Liver (tissue), 9 donors: Measurements from ENCODE around the gene CD200R1L. TPM values are rescaled to one million over a fixed set of nuclear protein-coding genes. Genes with fewer than 3 reads are reported as not detected.

Experiments
- DNase-seq: peaks from one replicate; pipeline ENCODE4 v3.0.0-alpha.2; 2017; ENCODE audit warnings: low spot score
- H3K27ac ChIP-seq, 2 donors: one replicate each; pipeline ENCODE4 v1.7.0; 2013; ENCODE audit warnings: inconsistent platforms in 2 of 2, low read length in 2 of 2, control low read depth in 1 of 2, low read depth in 1 of 2, mild to moderate bottlenecking in 1 of 2
- H3K27me3 ChIP-seq, 4 donors: one replicate each; pipeline versions ENCODE4 v1.6.1 to v1.7.0; 2013; ENCODE audit warnings: low read length in 3 of 4, inconsistent platforms in 1 of 4, mild to moderate bottlenecking in 1 of 4, moderate library complexity in 1 of 4; ENCODE audit not compliant: control insufficient read depth in 4 of 4, insufficient read depth in 4 of 4
- H3K36me3 ChIP-seq, 4 donors: one replicate each; pipeline versions ENCODE4 v1.6.1 to v1.7.0; 2013; ENCODE audit warnings: low read length in 3 of 4, mild to moderate bottlenecking in 3 of 4, low read depth in 1 of 4, moderate library complexity in 1 of 4; ENCODE audit not compliant: control insufficient read depth in 4 of 4, insufficient read depth in 3 of 4
- H3K4me1 ChIP-seq, 4 donors: one replicate each; pipeline versions ENCODE4 v1.6.1 to v1.7.0; 2013; ENCODE audit warnings: low read length in 3 of 4, mild to moderate bottlenecking in 3 of 4, moderate library complexity in 1 of 4; ENCODE audit not compliant: control insufficient read depth in 4 of 4, insufficient read depth in 4 of 4
- H3K4me3 ChIP-seq, 3 donors: one replicate each; pipeline versions ENCODE4 v1.6.1 to v1.7.0; 2013; ENCODE audit warnings: low read length in 3 of 3, control low read depth in 1 of 3, low read depth in 1 of 3, mild to moderate bottlenecking in 1 of 3
- H3K9ac ChIP-seq, 2 donors: one replicate each; pipeline ENCODE4 v1.7.0; 2013; ENCODE audit warnings: low read length in 2 of 2, mild to moderate bottlenecking in 2 of 2, moderate library complexity in 2 of 2, control low read depth in 1 of 2, low read depth in 1 of 2
- H3K9me3 ChIP-seq, 4 donors: one replicate each; pipeline versions ENCODE4 v1.6.1 to v1.7.0; 2013; ENCODE audit warnings: low read length in 3 of 4; ENCODE audit not compliant: control insufficient read depth in 4 of 4
- CTCF ChIP-seq: fragments of 150-350 bp; IDR thresholded peaks from 2 replicates; pipeline ENCODE4 v1.5.1; 2017; ENCODE audit warnings: improper control_type of control experiment, low read depth, low read length; ENCODE audit not compliant: missing input control
- EGR1 ChIP-seq, 2 donors: IDR thresholded peaks; 2 replicates each; pipeline ENCODE4 v1.6.1; 2016 to 2018; ENCODE audit warnings: antibody characterized with exemption in 2 of 2, low read depth in 2 of 2
- FOXA1 ChIP-seq: IDR thresholded peaks from 2 replicates; pipeline ENCODE4 v1.6.1; 2016; ENCODE audit warnings: antibody characterized with exemption
- FOXA2 ChIP-seq: IDR thresholded peaks from 2 replicates; pipeline ENCODE4 v1.6.1; 2016; ENCODE audit warnings: antibody characterized with exemption
- GABPA ChIP-seq, 2 donors: IDR thresholded peaks in 1 of 2; conservative IDR thresholded peaks in 1 of 2; 2 replicates each; pipeline ENCODE4 v1.6.1; 2016; ENCODE audit warnings: antibody characterized with exemption in 2 of 2, mild to moderate bottlenecking in 1 of 2, moderate library complexity in 1 of 2
- HNF4A ChIP-seq, 2 donors: conservative IDR thresholded peaks; 2 replicates each; pipeline ENCODE4 v1.6.1; 2016; ENCODE audit warnings: antibody characterized with exemption in 2 of 2, mild to moderate bottlenecking in 2 of 2
- HNF4G ChIP-seq: IDR thresholded peaks from 2 replicates; pipeline ENCODE4 v1.6.1; 2016; ENCODE audit warnings: antibody characterized with exemption
- JUND ChIP-seq, 2 donors: IDR thresholded peaks; 2 replicates each; pipeline ENCODE4 v1.6.1; 2016; ENCODE audit warnings: antibody characterized with exemption in 2 of 2
- NR2F2 ChIP-seq: IDR thresholded peaks from 2 replicates; pipeline ENCODE4 v1.6.1; 2016; ENCODE audit warnings: antibody characterized with exemption
- RAD21 ChIP-seq, 2 donors: IDR thresholded peaks; 2 replicates each; pipeline ENCODE4 v1.6.1; 2016; ENCODE audit warnings: antibody characterized with exemption in 2 of 2, mild to moderate bottlenecking in 2 of 2
- RXRA ChIP-seq, 2 donors: IDR thresholded peaks; 2 replicates each; pipeline ENCODE4 v1.6.1; 2017 to 2018; ENCODE audit warnings: antibody characterized with exemption in 2 of 2, mild to moderate bottlenecking in 1 of 2
- SP1 ChIP-seq: IDR thresholded peaks from 2 replicates; pipeline ENCODE4 v1.6.1; 2018; ENCODE audit warnings: antibody characterized with exemption, mild to moderate bottlenecking
- TAF1 ChIP-seq: conservative IDR thresholded peaks from 2 replicates; pipeline ENCODE4 v1.6.1; 2016; ENCODE audit warnings: antibody characterized with exemption, mild to moderate bottlenecking
- YY1 ChIP-seq: IDR thresholded peaks from 2 replicates; pipeline ENCODE4 v1.6.1; 2016; ENCODE audit warnings: antibody characterized with exemption, mild to moderate bottlenecking
- ZBTB33 ChIP-seq: IDR thresholded peaks from 2 replicates; pipeline ENCODE4 v1.6.1; 2016; ENCODE audit warnings: antibody characterized with exemption
- WGBS: extraction: QIAGEN DNeasy Blood & Tissue Kit; methylation state at CpG from one replicate; pipeline ENCODE4 v1.1.7; 2013; 5-methylcytosine and 5-hydroxymethylcytosine counted together
- polyA plus RNA-seq, 2 donors: library from polyadenylated mRNA; stranded (reverse) in 1 of 2; unstranded in 1 of 2; fragments of 200-250 nt in 1 of 2; fragments of >200 nt in 1 of 2; fragmentation: Nextera tagmentation in 1 of 2; extraction: Ambion mirVana in 1 of 2; gene quantifications; one replicate each; pipeline versions ENCODE4 v1.2.1 to v1.2.3, GENCODE V29; 2013 to 2015
- total RNA-seq, 2 donors: library from RNA; depleted of rRNA; stranded (reverse); fragments of >200 nt; gene quantifications; one replicate each; pipeline ENCODE4 v1.2.3, GENCODE V29; 2014
- TF ChIP-seq, protein P1 (sequence below): IDR thresholded peaks from 2 replicates; pipeline ENCODE4 v1.6.1; 2016; ENCODE audit warnings: antibody characterized with exemption, mild to moderate bottlenecking
- TF ChIP-seq, protein P2 (sequence below): IDR thresholded peaks from 2 replicates; pipeline ENCODE4 v1.6.1; 2016; ENCODE audit warnings: antibody characterized with exemption
- donor health status: healthy.
- donor health status: healthy.
- donor health status: healthy.
- donor health status: healthy.
- donor health status: healthy.

CD200R1L gene
- total and polyA plus RNA-seq, 4 donors = not detected

GRCh38 chr3:112782491-112782890, 64.2 kb downstream of the CD200R1L start:
- TF ChIP-seq, protein P1, sequence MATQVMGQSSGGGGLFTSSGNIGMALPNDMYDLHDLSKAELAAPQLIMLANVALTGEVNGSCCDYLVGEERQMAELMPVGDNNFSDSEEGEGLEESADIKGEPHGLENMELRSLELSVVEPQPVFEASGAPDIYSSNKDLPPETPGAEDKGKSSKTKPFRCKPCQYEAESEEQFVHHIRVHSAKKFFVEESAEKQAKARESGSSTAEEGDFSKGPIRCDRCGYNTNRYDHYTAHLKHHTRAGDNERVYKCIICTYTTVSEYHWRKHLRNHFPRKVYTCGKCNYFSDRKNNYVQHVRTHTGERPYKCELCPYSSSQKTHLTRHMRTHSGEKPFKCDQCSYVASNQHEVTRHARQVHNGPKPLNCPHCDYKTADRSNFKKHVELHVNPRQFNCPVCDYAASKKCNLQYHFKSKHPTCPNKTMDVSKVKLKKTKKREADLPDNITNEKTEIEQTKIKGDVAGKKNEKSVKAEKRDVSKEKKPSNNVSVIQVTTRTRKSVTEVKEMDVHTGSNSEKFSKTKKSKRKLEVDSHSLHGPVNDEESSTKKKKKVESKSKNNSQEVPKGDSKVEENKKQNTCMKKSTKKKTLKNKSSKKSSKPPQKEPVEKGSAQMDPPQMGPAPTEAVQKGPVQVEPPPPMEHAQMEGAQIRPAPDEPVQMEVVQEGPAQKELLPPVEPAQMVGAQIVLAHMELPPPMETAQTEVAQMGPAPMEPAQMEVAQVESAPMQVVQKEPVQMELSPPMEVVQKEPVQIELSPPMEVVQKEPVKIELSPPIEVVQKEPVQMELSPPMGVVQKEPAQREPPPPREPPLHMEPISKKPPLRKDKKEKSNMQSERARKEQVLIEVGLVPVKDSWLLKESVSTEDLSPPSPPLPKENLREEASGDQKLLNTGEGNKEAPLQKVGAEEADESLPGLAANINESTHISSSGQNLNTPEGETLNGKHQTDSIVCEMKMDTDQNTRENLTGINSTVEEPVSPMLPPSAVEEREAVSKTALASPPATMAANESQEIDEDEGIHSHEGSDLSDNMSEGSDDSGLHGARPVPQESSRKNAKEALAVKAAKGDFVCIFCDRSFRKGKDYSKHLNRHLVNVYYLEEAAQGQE = no peak
- no peak for TF ChIP-seq FOXA1
- no peaks in the 10 kb centered on the region for H3K4me1 ChIP-seq
- no peaks in the 10 kb centered on the region for H3K27me3 ChIP-seq
- H3K27ac ChIP-seq = no peak overlapping the region
- no peak overlapping the region for H3K4me3 ChIP-seq
- no peak for DNase-seq
- WGBS = 21% methylated on average over 2 of the region's 2 CpGs
- H3K9me3 ChIP-seq = peaks cover 0 to 3% (median under 1%) of the 10 kb centered on the region in 4 donors
- no peaks in the 10 kb centered on the region for H3K36me3 ChIP-seq
- H3K9ac ChIP-seq = no peak overlapping the region

DNA sequence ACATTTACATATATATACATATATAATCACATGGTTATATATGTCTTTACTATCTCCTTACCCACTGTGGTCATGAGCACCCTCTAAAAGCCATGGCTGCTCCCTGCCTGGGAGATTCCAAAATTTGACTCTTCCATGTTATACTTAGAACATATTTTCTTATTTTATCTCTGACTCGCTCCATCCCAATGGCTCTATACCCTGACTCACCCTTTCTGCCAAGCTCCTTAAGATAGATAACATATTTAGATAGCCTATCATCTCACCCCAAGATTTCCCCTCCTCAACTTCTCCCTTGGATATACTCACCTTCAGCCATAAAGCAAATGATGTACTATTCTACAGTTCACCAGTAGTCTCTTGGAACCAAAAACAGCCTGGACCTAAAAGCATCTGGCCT, 65.1 kb downstream of the CD200R1L start:
- no peak overlapping the region for H3K9ac ChIP-seq
- 84% methylated on average over 1 of the region's 1 CpG for WGBS
- H3K4me3 ChIP-seq = no peak overlapping the region
- no peaks in the 10 kb centered on the region for H3K36me3 ChIP-seq
- TF ChIP-seq FOXA2 = no peak
- no peak for TF ChIP-seq SP1
- TF ChIP-seq HNF4G = no peak
- TF ChIP-seq ZBTB33 = no peak
- no peak for TF ChIP-seq RXRA (IDR thresholded peaks at IDR 0.05)
- no peak for TF ChIP-seq GABPA (IDR thresholded peaks at IDR 0.05 in 1 of 2, conservative IDR thresholded peaks at IDR 0.05 in 1 of 2)
- no peak for TF ChIP-seq CTCF
- no peak for TF ChIP-seq NR2F2
- TF ChIP-seq, protein P2, sequence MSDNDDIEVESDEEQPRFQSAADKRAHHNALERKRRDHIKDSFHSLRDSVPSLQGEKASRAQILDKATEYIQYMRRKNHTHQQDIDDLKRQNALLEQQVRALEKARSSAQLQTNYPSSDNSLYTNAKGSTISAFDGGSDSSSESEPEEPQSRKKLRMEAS = no peak
- no peak for TF ChIP-seq FOXA1
- no peak for TF ChIP-seq TAF1
- no peak for TF ChIP-seq JUND (IDR thresholded peaks at IDR 0.05)
- TF ChIP-seq, protein P1 = no peak
- TF ChIP-seq EGR1 (IDR thresholded peaks at IDR 0.05; ENCODE audit: low read depth in 2 of 2) = no peak
- no peak for TF ChIP-seq YY1
- no peak for TF ChIP-seq RAD21 (IDR thresholded peaks at IDR 0.05)
- TF ChIP-seq HNF4A (conservative IDR thresholded peaks at IDR 0.05) = no peak
- no peaks in the 10 kb centered on the region for H3K9me3 ChIP-seq
- no peak for DNase-seq
- no peaks in the 10 kb centered on the region for H3K27me3 ChIP-seq
- H3K27ac ChIP-seq = no peak overlapping the region
- H3K4me1 ChIP-seq = no peaks in the 10 kb centered on the region
